GM18951 (cell line): ENCODE measurements around the gene COL4A3.

Experiments used
- POLR2A ChIP-seq: IDR thresholded peaks from 4 replicates; pipeline ENCODE4 v1.6.1; 2011; ENCODE audit warnings: mild to moderate bottlenecking; ENCODE audit not compliant: insufficient read length, insufficient read depth; ENCODE audit errors: extremely low read depth
- in situ Hi-C: fragments of 300-500 bp; cut with MboI; formaldehyde crosslinking; loops from one replicate; pipeline ENCODE4 v1.12.0; 2022; ENCODE audit warnings: low sequenced_read_pairs, mixed read lengths, inconsistent platforms; ENCODE audit not compliant: unreplicated experiment

COL4A3 gene

GRCh38 chr2:227163998-227164762 lies at the start of gene COL4A3, which contains the start of gene COL4A4:
COL4A3 (plus strand) TSS chr2:227164624; CDS start chr2:227164727, 103 bp downstream.
COL4A4 (minus strand) TSS chr2:227164205; CDS start chr2:227147483, 16,722 bp downstream.
- TF ChIP-seq POLR2A: no peak
- in situ Hi-C loops: no loop called here

GRCh38 chr2:227115761-227116160 lies 48.7 kb upstream of the COL4A3 start:
- no peak for TF ChIP-seq POLR2A
- in situ Hi-C loops: loop anchor here (25.0 kb wide), 1 partner anchor 303 kb away; no protein-coding TSS in a partner anchor

DNA sequence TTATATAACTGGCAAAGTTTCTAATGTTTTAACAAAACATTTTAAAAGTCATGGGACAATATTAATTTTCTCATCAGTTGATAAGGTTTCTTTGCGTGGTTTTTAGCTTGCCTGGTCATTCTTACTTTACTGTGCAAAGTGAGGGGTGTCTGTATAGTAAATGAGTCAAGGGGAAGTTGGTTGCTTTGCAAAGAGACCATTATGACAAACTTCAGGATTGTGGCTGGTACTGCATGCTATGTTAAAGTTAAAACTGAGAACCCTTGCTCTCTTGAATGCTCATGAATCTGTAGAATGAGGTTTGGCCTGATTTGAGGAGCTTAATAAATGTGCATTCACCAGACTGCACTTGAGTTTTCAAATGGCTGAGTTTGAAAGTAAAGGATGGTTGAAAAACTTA lies 47.4 kb upstream of the COL4A3 start:
- in situ Hi-C loops: loop anchor here (25.0 kb wide), 1 partner anchor 305 kb away; no protein-coding TSS in a partner anchor

DNA sequence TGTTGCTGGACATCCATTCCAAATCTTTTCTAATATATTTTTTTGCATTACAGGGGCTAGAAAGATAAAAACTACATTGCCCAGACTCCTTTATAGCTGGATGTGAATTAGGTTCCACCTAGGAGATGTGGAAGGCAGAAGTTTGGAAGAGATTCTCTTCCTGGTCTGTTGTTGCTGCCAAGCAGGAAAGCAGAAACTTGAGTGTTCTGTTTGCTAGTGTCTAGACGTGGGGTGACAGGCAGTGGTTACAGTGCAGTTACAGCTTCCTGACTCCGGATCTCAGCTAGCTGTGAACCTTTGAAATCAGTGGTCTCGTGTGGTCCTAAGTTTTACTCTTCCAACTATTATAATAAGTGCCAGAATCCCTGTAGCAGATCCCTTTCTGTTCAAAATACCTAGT lies 46.6 kb upstream of the COL4A3 start:
- in situ Hi-C loops: loop anchor here (25.0 kb wide), 1 partner anchor 306 kb away; no protein-coding TSS in a partner anchor
- no peak for TF ChIP-seq POLR2A

More for the DNA sequence above, 47.4 kb upstream of the COL4A3 start:
- no peak for TF ChIP-seq POLR2A

GRCh38 chr2:227118353-227118752 lies 46.1 kb upstream of the COL4A3 start:
- in situ Hi-C loops: loop anchor here (25.0 kb wide), 1 partner anchor 306 kb away; no protein-coding TSS in a partner anchor
- no peak for TF ChIP-seq POLR2A

DNA sequence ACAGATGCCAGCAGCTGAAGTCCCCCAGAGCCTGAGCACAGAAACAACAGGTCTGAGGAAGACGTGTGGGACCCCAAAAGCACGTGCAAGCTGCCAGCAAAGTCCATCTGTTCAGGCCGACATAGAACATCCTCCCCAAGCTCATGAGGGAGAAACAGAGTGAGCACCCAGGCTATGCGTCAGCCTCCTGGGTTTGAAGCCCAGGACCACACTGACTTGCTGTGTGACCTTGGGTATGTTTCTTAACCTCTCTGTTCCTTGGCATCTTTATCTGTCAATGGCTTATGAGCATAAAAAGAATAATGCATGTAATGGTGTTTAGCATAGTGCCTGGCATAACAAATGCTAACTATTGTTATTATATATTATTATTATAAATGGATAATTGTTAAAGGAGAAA lies 40.7 kb upstream of the COL4A3 start:
- no peak for TF ChIP-seq POLR2A
- in situ Hi-C loops: loop anchor here (25.0 kb wide), 1 partner anchor 311 kb away; no protein-coding TSS in a partner anchor

DNA sequence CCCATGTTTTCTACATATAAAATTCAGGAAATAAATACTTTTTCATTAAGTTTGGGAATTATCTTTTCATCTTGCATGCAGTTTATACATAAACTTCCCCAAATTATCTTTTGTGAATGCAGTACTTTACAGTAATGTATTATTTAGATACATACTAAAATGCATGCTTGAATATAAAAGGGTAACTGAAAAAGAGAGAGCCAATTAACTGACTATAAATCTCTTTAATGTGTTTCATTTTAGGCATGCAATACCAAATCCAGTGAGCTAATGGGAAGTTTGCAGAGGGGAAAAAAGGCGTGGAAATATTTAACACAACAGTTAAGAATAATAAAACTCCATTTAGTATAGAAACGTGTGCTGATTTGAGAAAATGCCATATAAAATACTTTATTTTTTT lies 39.6 kb upstream of the COL4A3 start:
- in situ Hi-C loops: loop anchor here (25.0 kb wide), 2 partner anchors 313 to 637 kb away; no protein-coding TSS in a partner anchor
- no peak for TF ChIP-seq POLR2A

GRCh38 chr2:227125506-227125905 lies 38.9 kb upstream of the COL4A3 start:
- in situ Hi-C loops: loop anchor here (25.0 kb wide), 1 partner anchor 637 kb away; no protein-coding TSS in a partner anchor
- no peak for TF ChIP-seq POLR2A

DNA sequence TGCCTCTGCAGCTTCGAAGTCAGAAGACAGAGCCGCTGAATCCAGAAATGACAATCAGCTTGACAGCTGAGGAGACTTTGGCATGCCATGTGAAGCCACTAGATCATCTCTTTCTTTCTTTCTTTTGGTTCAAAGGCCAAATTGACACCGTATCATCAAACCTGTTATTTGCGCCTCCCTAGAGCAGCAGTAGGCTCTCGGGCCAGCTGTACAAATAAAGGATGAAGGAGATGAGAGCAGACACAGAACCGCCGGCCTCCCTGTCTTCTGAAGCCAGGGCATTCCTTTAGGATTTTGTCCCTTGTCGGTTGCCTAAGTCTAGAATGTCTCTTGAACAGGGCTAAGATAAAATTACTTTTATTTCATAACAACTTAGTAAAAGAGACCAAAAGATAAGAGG lies 37.2 kb upstream of the COL4A3 start:
- TF ChIP-seq POLR2A: no peak
- in situ Hi-C loops: loop anchor here (25.0 kb wide), 1 partner anchor 635 kb away; no protein-coding TSS in a partner anchor

- in situ Hi-C loops: loop anchor here (10.0 to 25.0 kb wide), 2 partner anchors 114 to 632 kb away; no protein-coding TSS in a partner anchor
- no peak for TF ChIP-seq POLR2A
These were observed 33.8 kb upstream of the COL4A3 start for GRCh38 chr2:227130636-227131035.

DNA sequence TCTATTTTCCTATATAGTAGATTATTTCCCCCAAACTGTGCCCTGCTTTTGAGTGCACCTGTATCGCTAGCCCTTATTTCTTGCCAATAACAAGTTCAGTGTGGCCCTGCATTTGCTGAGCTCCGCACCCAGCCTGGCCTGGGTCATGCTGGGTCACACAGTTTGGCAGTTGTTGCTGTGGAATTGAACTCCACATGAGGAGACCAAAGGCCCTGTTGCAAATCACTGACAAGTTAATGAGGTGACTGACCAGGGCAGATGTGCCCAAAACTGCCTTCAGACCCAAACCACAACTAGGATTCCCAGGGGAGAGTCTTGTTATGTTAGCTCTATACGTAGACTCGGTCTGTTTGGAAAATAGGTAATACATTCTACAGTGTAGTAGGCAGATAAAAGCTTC lies 31.4 kb upstream of the COL4A3 start:
- TF ChIP-seq POLR2A: no peak
- in situ Hi-C loops: loop anchor here (10.0 to 25.0 kb wide), 2 partner anchors 112 to 629 kb away; no protein-coding TSS in a partner anchor

DNA sequence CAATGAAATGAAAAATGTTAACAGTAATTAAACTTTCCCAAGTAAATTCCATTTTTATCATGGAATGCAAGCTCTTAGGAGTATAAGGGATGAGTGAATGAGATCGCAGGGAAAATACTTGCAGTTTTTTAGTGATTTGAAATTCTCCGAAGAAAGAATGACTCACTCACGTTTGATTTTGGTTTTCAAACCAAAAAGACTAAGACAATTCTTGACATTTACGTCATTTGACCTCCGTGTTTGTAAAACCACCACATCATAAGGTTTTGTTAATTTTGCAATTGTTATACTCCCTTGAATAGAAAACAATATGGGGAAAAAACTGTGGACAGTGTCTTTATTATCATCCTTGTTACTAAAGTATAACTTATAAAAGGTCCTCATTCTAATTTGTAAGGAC lies 29.8 kb upstream of the COL4A3 start:
- in situ Hi-C loops: loop anchor here (10.0 to 25.0 kb wide), 2 partner anchors 110 to 628 kb away; no protein-coding TSS in a partner anchor
- no peak for TF ChIP-seq POLR2A

DNA sequence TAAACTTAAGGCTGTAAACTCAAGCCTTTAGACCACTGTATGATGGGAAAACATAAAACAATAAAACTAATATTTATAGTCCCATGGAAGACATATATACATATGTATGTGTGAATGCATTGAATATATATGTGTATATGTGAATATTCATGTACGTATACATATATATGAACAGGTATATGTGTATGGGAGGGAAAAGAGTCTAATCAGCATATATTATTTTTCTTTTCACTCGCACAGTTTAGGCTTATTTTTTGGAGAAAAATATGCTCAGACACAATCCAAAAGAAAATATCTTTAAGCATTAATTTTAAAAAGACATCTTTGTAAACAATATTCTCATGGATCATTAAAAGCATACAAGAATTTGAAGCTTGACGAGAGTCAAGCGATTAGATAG lies 23.1 kb upstream of the COL4A3 start:
- in situ Hi-C loops: loop anchor here (25.0 kb wide), 1 partner anchor 621 kb away; no protein-coding TSS in a partner anchor
- TF ChIP-seq POLR2A: no peak
